Esophagus muscularis mucosa (tissue), 3 donors: ENCODE measurements around the gene DOCK4.

Experiments used
- EP300 ChIP-seq: sonication (generic); formaldehyde crosslinking; IDR thresholded peaks from one replicate; pipeline ENCODE4 v1.6.1; 2017; ENCODE audit warnings: antibody characterized with exemption
- POLR2AphosphoS5 ChIP-seq, 2 donors: sonication (generic); formaldehyde crosslinking; IDR thresholded peaks; one replicate each; pipeline ENCODE4 v1.6.1; 2017; ENCODE audit warnings: antibody characterized with exemption in 2 of 2

DNA sequence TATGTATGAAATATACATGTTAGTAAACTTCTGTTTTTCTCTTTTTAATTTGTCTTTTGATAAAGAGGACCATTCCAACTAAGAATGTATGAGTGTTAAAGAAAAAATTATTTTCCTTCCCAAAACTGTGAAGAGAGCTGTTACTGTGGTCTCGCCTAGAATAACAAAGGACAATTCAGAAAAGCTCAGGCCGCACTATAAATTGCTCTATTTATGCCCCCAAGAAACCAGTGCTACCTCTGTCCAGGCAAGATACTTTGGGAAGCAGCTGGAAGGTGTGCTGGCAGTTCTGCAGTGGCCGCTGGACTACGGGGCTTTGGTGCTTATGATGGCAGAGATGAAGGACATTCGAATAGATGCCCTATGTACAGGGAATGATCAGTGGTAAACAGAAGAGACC, 252.1 kb downstream of the DOCK4 start:
- TF ChIP-seq EP300 = no peak
- TF ChIP-seq POLR2AphosphoS5 (IDR thresholded peaks at IDR 0.05) = no peak
